Left lung (tissue), 10 donors: ENCODE measurements around the gene RYR2. TPM values are rescaled to one million over a fixed set of nuclear protein-coding genes. Genes with fewer than 3 reads are reported as not detected.
"Not testable (repeated sequence)": the region's sequence is repeated elsewhere in the genome, so short reads cannot be mapped to it uniquely, and the experiment has no call there.

Experiments
- ATAC-seq: fragments of 200-7000 bp; cut with Tn5 transposase; one replicate; pipeline ENCODE4 v1.9.1; 2020; ENCODE audit warnings: moderate library complexity
- DNase-seq, 4 donors: peaks; one replicate each; pipeline ENCODE4 v3.0.0-alpha.2; 2013 to 2020
- H3K27ac ChIP-seq, 2 donors: fragments of 200-600 bp; sonication (generic) in 1 of 2; one replicate each; pipeline versions ENCODE4 v1.5.0 to v1.8.0; 2020 to 2021
- H3K27me3 ChIP-seq, 2 donors: fragments of 200-600 bp; sonication (generic) in 1 of 2; one replicate each; pipeline versions ENCODE4 v1.5.0 to v1.8.0; 2020 to 2021
- H3K36me3 ChIP-seq, 2 donors: fragments of 200-600 bp; sonication (generic) in 1 of 2; one replicate each; pipeline versions ENCODE4 v1.5.0 to v1.8.0; 2020 to 2021
- H3K4me1 ChIP-seq, 2 donors: fragments of 200-600 bp; one replicate each; pipeline ENCODE4 v1.8.0; 2021
- H3K4me3 ChIP-seq, 2 donors: fragments of 200-600 bp; sonication (generic) in 1 of 2; one replicate each; pipeline versions ENCODE4 v1.5.0 to v1.8.0; 2020 to 2021; ENCODE audit warnings: mild to moderate bottlenecking in 1 of 2
- H3K9me3 ChIP-seq, 2 donors: fragments of 200-600 bp; sonication (generic) in 1 of 2; one replicate each; pipeline versions ENCODE4 v1.5.0 to v1.8.0; 2020 to 2021
- CTCF ChIP-seq, 2 donors: fragments of 200-600 bp; sonication (generic) in 1 of 2; IDR thresholded peaks; one replicate each; pipeline versions ENCODE4 v1.5.0 to v1.8.0; 2021; ENCODE audit warnings: antibody characterized with exemption in 2 of 2
- intact Hi-C, 2 donors: fragments of 100-400 bp; cut with DNase I; formaldehyde crosslinking; loops; one replicate each; pipeline versions ENCODE4 v1.11.2 to v1.14.2; 2022
- polyA plus RNA-seq, 6 donors: library from polyadenylated mRNA; unstranded; fragments of 120-200 nt; gene quantifications; one replicate each; pipeline ENCODE4 v1.2.1, GENCODE V29; 2013; ENCODE audit not compliant: insufficient read length in 6 of 6
- total RNA-seq, 2 donors: library from RNA; stranded (reverse); fragmentation: NEBNext Ultra II Directional; extraction: Animal tissue kit (Norgen Biotek cat#: 25700); gene quantifications; one replicate each; pipeline ENCODE4 v1.2.1, GENCODE V29; 2021
- donor health status: DM: no; HTN: yes; CAD: no.
- donor health status: DM: no; HTN: no; CAD: no.

The RYR2 gene
- total and polyA plus RNA-seq, 8 donors, result 4.7 to 10.3 (median 7.6) TPM

- DNase-seq (no peak), ATAC-seq (no peak)
- no peak overlapping the region for H3K27ac ChIP-seq
- no peaks in the 10 kb centered on the region for H3K36me3 ChIP-seq
- no peaks in the 10 kb centered on the region for H3K9me3 ChIP-seq
- H3K4me3 ChIP-seq, result no peak overlapping the region
- intact Hi-C loops, result no loop called here
- TF ChIP-seq CTCF (IDR thresholded peaks at IDR 0.05), result no peak
- H3K27me3 ChIP-seq, result no peaks in the 10 kb centered on the region
- H3K4me1 ChIP-seq, result no peaks in the 10 kb centered on the region
Observed at GRCh38 chr1:237358555-237358954, 316.6 kb downstream of the RYR2 start.

GRCh38 chr1:237367758-237368157 lies 325.8 kb downstream of the RYR2 start:
- Histone ChIP-seq H3K4me1 (no peaks in the 10 kb centered on the region), H3K36me3 (no peaks in the 10 kb centered on the region), H3K27me3 (no peaks in the 10 kb centered on the region), H3K4me3 (no peak overlapping the region), H3K9me3 (no peaks in the 10 kb centered on the region), H3K27ac (no peak overlapping the region)
- intact Hi-C loops, result no loop called here
- TF ChIP-seq CTCF (IDR thresholded peaks at IDR 0.05), result no peak
- no peak for ATAC-seq
- no peak for DNase-seq

GRCh38 chr1:237371477-237371876 lies 329.5 kb downstream of the RYR2 start:
- DNase-seq, H3K4me3 ChIP-seq, H3K4me1 ChIP-seq, ATAC-seq, H3K27me3 ChIP-seq, H3K27ac ChIP-seq, H3K36me3 ChIP-seq, intact Hi-C loops, H3K9me3 ChIP-seq: not testable (repeated sequence)

- no peak for TF ChIP-seq CTCF (IDR thresholded peaks at IDR 0.05)
- ATAC-seq, result peak; percentile 35
- Histone ChIP-seq H3K9me3 (no peaks in the 10 kb centered on the region), H3K36me3 (no peaks in the 10 kb centered on the region), H3K27ac (peak overlapping the region in 1 of 2 donors; percentile 65), H3K4me3 (no peak overlapping the region), H3K4me1 (peaks cover 0 to 4% of the 10 kb centered on the region in 2 donors), H3K27me3 (no peaks in the 10 kb centered on the region)
- intact Hi-C loops, result no loop called here
- peak in 1 of 4 donors; percentile 54 for DNase-seq
Observed at GRCh38 chr1:237383791-237384190, 341.8 kb downstream of the RYR2 start.

GRCh38 chr1:237384213-237384612 lies 342.2 kb downstream of the RYR2 start:
- H3K36me3 ChIP-seq, result no peaks in the 10 kb centered on the region
- no peaks in the 10 kb centered on the region for H3K27me3 ChIP-seq
- no peak for TF ChIP-seq CTCF (IDR thresholded peaks at IDR 0.05)
- no peaks in the 10 kb centered on the region for H3K9me3 ChIP-seq
- no peak for ATAC-seq
- no peak for DNase-seq
- intact Hi-C loops, result no loop called here
- no peak overlapping the region for H3K4me3 ChIP-seq
- peaks cover 0 to 4% of the 10 kb centered on the region in 2 donors for H3K4me1 ChIP-seq
- H3K27ac ChIP-seq, result peak overlapping the region in 1 of 2 donors; percentile 35
